Activated CD4-positive, alpha-beta T cell treated with anti-CD3 and anti-CD28 coated beads, Interleukin-2, amount 10 ng/mL, durations not matched to agents 7 days and 5 days (primary cell): ENCODE data around the gene RBM39. TPM values are rescaled to one million over a fixed set of nuclear protein-coding genes. Genes with fewer than 3 reads are reported as not detected.
A peak's percentile ranks its signal among the peaks of the same experiment; 100 is the strongest.
"Not testable (repeated sequence)": the region's sequence is repeated elsewhere in the genome, so short reads cannot be mapped to it uniquely, and the experiment has no call there.

Experiments
- CTCF ChIA-PET: fragments of 350-600 bp; sonication (Branson Sonifier 250); formaldehyde crosslinking; loops from one replicate; lab custom pipeline; 2021; ENCODE audit warnings: antibody characterized with exemption; lab: Charles Lee
- POLR2A ChIA-PET: fragments of 350-600 bp; sonication (Branson Sonifier 250); formaldehyde crosslinking; loops from one replicate; lab custom pipeline; 2021; ENCODE audit warnings: antibody characterized with exemption; lab: Charles Lee
- DNase-seq: peaks from one replicate; pipeline ENCODE4 v3.0.0-alpha.2; 2020
- H3K27ac Mint-ChIP-seq: one replicate; pipeline ENCODE4 v1.8.0; 2021; ENCODE audit warnings: mild to moderate bottlenecking, moderate library complexity, mixed read lengths
- H3K27me3 Mint-ChIP-seq: one replicate; pipeline ENCODE4 v1.8.0; 2021; ENCODE audit warnings: mixed read lengths
- H3K36me3 Mint-ChIP-seq: one replicate; pipeline ENCODE4 v1.8.0; 2021; ENCODE audit warnings: low read depth, mixed read lengths
- H3K4me1 Mint-ChIP-seq: one replicate; pipeline ENCODE4 v1.8.0; 2021; ENCODE audit warnings: mixed read lengths
- H3K4me3 Mint-ChIP-seq: one replicate; pipeline ENCODE4 v1.8.0; 2021; ENCODE audit warnings: mild to moderate bottlenecking, moderate library complexity, mixed read lengths
- H3K9me3 Mint-ChIP-seq: one replicate; pipeline ENCODE4 v1.8.0; 2021; ENCODE audit warnings: mixed read lengths
- total RNA-seq, 2 experiments: library from RNA; stranded (reverse); gene quantifications; one replicate each; pipeline ENCODE4 v1.2.3, GENCODE V29; 2021

RBM39 gene
- total RNA-seq, 2 experiments from 2014 or later = 374 to 396 TPM

DNA sequence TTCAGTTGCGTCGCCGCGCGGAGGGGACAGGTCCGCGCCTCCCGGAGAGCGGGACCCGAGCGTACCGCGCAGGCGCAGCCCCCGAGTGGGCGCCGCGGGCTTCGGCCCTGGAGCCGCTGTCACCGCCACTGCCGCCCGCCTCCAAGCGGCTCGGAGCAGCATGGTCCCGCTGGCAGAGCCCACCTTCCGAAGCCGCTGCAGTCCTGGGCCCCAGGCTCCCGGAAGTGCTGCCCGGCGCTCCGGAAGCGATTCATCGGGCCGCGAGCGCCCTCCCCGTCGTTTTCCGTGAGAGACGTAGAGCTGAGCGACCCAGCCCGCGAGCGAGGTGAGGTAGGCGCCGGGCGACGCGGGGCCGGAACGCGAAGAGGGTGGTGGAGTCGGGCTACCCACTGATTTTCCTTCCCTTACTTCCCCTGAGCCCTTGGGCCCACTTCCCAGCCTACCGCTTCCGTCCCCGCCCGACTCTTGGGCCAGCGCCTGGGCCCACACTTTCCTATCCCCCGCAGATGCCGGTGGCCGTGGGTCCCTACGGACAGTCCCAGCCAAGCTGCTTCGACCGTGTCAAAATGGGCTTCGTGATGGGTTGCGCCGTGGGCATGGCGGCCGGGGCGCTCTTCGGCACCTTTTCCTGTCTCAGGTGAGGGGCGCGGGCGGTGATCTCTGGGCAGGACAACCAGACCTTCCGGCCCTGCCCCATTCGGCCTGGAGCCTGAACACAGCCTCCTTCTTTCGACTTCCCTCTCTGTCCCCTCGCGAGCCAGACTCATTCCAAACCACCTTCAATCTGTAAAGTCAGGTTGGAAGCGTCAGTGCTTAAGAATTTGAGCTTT, 42.7 kb downstream of the RBM39 start, which contains the start of the genes NFS1 and ROMO1:
NFS1 (minus strand) TSS at position 226 of the 830 bp plus-strand sequence; CDS start at position 162, 64 bp downstream.
ROMO1 (plus strand) TSS at position 279 of the 830 bp plus-strand sequence; CDS start at position 507, 228 bp downstream.
- Mint-ChIP-seq H3K27me3 (no peaks in the 10 kb centered on the region), H3K36me3 (peaks cover 44% of the 10 kb centered on the region), H3K4me1 (peaks cover 47% of the 10 kb centered on the region), H3K9me3 (no peaks in the 10 kb centered on the region), H3K27ac (peak within 1 kb of the TSS; percentile 95), H3K4me3 (peak within 1 kb of the TSS; percentile 83)
- CTCF ChIA-PET = interaction anchor here (1.1 to 2.2 kb wide), 4 partner anchors 10 to 255 kb away, joined by 3 to 7 read pairs (median 6); partner anchors contain the start of gene SCAND1
- POLR2A ChIA-PET = no interaction called here
- DNase-seq = peak; percentile 88

DNA sequence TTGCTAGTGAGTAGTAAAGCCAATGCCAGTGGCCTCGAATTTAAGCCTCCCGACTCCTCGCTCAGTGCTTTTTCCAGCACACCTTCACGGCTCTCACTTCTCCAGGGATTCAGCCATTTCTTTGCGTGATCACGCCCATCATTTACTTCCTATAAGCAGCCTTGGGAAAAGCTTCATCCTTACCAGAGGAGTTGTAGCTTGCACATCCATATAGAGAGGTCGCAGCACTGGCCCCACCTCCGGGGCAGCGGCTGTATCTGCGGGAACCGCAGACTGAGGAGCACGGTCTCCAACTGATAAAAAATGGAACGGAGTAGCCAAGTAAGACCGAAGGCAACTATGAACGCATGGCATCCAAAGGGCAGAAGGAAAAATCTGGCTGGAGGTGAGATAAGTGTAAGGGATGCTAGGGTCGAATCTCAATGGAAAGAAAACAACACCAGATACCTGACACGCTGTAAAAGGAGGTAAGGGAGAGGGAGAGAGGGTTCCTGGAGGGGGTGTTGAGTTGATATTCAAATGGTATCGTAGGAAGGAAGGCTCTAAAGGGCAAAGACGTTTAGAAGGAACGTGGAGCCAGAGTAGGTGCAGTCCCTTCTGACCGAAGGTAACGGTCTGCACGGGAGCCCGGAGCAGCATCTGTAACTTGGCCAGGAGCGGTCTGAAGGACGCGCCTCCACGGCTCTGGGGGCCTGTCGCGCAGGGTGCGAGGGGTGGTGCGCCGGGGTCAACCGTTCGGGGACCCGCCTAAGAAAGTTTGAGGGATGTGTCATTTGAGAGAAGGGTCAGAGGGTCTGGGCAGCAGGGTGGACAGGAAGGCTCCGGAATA, 43.5 kb downstream of the RBM39 start:
- Mint-ChIP-seq H3K4me3 (peak overlapping the region; percentile 83), H3K9me3 (no peaks in the 10 kb centered on the region), H3K4me1 (peaks cover 42% of the 10 kb centered on the region), H3K27me3 (no peaks in the 10 kb centered on the region), H3K36me3 (peaks cover 36% of the 10 kb centered on the region), H3K27ac (peak overlapping the region; percentile 85)
- CTCF ChIA-PET = interaction anchor here (1.2 to 2.2 kb wide), 3 partner anchors 17 to 256 kb away, joined by 3 to 7 read pairs (median 7); partner anchors contain the start of gene SCAND1
- DNase-seq = no peak
- POLR2A ChIA-PET = interaction anchor here (0.6 kb wide), 1 partner anchor 76 kb away, joined by 3 read pairs; no protein-coding TSS in a partner anchor

DNA sequence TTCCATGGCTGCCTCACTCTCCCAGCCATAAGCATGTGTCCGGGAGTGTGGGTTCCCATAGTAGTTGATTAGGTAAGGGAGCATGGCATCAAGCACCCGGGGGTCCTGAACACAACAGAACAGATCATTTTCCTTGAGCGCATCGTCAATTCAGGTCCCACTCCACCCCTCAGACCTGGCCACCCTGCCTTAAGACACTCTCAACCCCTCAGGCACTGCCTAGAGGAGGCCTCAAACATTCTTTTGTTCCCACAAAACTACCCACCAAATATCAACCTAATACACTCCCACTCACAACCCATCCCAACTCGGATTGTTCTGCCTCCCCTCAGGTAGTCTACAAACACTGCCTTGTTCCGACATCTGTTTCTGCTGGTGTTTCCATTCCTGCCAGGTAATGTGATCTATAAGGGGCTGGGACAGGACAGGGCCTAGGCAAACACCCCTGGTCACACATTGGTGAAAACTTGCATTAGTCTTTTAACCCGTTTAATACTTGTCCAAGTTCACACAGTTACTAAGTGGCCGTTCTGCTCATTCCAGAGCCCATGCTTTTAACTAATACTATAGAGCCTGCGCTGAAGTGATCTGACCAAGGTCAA, 44.3 kb downstream of the RBM39 start:
- POLR2A ChIA-PET = interaction anchor here (0.6 kb wide), 1 partner anchor 77 kb away, joined by 3 read pairs; no protein-coding TSS in a partner anchor
- Mint-ChIP-seq H3K27ac (peak overlapping the region; percentile 85), H3K4me3 (peak overlapping the region; percentile 83), H3K4me1 (peaks cover 39% of the 10 kb centered on the region), H3K36me3 (peaks cover 31% of the 10 kb centered on the region), H3K27me3 (no peaks in the 10 kb centered on the region), H3K9me3 (no peaks in the 10 kb centered on the region)
- no peak for DNase-seq
- CTCF ChIA-PET = interaction anchor here (0.6 to 1.0 kb wide), 2 partner anchors 45 to 207 kb away, joined by 3 to 4 read pairs; partner anchors contain the start of gene RBM39

GRCh38 chr20:35695978-35696377, 46.1 kb downstream of the RBM39 start:
- peak overlapping the region; percentile 1 for H3K4me3 Mint-ChIP-seq
- no peaks in the 10 kb centered on the region for H3K27me3 Mint-ChIP-seq
- peaks cover 36% of the 10 kb centered on the region for H3K4me1 Mint-ChIP-seq
- CTCF ChIA-PET = interaction anchor here (0.6 kb wide), 1 partner anchor 22 kb away, joined by 3 read pairs; no protein-coding TSS in a partner anchor
- H3K27ac Mint-ChIP-seq = peak overlapping the region; percentile 46
- no peak for DNase-seq
- H3K36me3 Mint-ChIP-seq = peaks cover 21% of the 10 kb centered on the region
- POLR2A ChIA-PET = no interaction called here
- no peaks in the 10 kb centered on the region for H3K9me3 Mint-ChIP-seq

DNA sequence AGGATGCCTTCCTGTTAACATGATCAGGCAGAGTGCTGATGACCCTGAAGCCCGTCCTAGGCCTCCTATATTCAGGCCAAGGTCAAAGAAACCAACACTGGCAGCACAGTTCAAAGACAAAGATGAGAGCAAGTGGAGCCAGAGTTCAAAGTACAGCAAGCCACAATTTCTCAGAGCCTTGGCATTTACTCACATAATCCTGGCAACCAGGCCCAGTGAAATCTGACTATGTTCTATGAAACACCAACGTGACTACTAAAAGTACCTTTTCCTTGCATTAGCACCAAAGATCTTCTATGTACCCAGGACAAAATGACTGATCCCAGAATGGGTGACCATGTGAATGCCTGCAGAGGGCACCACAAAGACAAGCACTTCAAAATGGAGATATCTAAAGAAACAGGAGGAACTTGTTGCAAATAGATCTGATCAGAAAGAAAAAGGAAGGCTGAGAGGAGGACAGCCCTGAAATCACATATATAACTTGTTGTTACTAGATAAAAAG, 46.8 kb downstream of the RBM39 start:
- H3K27me3 Mint-ChIP-seq = no peaks in the 10 kb centered on the region
- peaks cover 20% of the 10 kb centered on the region for H3K36me3 Mint-ChIP-seq
- ChIA-PET CTCF (no interaction called here), POLR2A (no interaction called here)
- H3K4me3 Mint-ChIP-seq = no peak overlapping the region
- H3K27ac Mint-ChIP-seq = no peak overlapping the region
- DNase-seq = no peak
- H3K4me1 Mint-ChIP-seq = peaks cover 29% of the 10 kb centered on the region
- H3K9me3 Mint-ChIP-seq = no peaks in the 10 kb centered on the region

DNA sequence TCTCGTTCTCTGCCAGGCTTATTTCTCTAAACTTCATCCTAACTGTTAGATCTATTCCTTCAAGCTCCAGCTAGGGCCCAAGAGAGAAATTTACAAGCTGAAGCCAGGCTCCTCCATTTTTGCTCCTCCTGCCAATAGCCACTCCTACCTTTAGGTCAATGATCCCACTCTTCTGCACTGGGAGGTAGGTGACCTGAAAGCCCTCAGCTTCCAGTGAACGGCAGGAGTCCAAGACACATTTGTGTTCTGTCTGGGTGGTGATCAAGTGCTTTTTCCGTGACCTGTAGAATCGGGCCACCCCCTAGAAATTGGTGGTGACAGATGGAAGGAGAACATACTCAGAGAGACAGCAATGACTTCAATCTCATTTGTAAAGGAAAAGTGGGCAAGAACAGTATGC, 51.8 kb downstream of the RBM39 start:
- CTCF ChIA-PET = interaction anchor here (0.6 to 1.5 kb wide), 5 partner anchors 9 to 775 kb away, joined by 3 to 5 read pairs (median 3); partner anchors contain the start of gene ROMO1
- Mint-ChIP-seq H3K4me3 (no peak overlapping the region), H3K27me3 (no peaks in the 10 kb centered on the region), H3K9me3 (peaks cover 3% of the 10 kb centered on the region), H3K36me3 (peaks cover 29% of the 10 kb centered on the region), H3K27ac (no peak overlapping the region), H3K4me1 (peaks cover 2% of the 10 kb centered on the region)
- no peak for DNase-seq
- POLR2A ChIA-PET = no interaction called here

- H3K36me3 Mint-ChIP-seq = peaks cover 24% of the 10 kb centered on the region
- CTCF ChIA-PET = interaction anchor here (0.6 to 1.6 kb wide), 5 partner anchors 12 to 28 kb away, joined by 3 to 4 read pairs (median 4); no protein-coding TSS in a partner anchor
- H3K9me3 Mint-ChIP-seq, H3K27ac Mint-ChIP-seq, H3K4me1 Mint-ChIP-seq, POLR2A ChIA-PET, H3K4me3 Mint-ChIP-seq, H3K27me3 Mint-ChIP-seq, DNase-seq: not testable (repeated sequence)
These were observed 55.2 kb downstream of the RBM39 start for GRCh38 chr20:35686872-35687271.

DNA sequence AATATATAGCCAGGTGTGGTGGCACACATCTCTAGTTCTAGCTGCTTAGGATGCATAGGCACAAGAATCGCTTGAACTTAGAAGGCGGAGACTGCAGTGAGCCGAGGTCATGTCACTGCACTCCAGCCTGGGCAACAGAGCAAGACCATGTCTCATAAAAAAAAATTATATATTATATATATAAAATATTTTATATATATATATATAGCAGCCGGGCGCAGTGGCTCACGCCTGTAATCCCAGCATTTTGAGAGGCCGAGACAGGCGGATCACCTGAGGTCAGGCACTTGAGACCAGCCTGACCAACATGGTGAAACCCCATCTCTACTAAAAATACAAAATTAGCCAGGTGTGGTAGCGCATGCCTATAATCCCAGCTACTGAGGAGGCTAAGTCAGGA, 56.7 kb downstream of the RBM39 start:
- H3K4me1 Mint-ChIP-seq, H3K4me3 Mint-ChIP-seq, POLR2A ChIA-PET, H3K27me3 Mint-ChIP-seq, H3K9me3 Mint-ChIP-seq, DNase-seq, H3K27ac Mint-ChIP-seq: not testable (repeated sequence)
- CTCF ChIA-PET = interaction anchor here (1.2 to 1.6 kb wide), 3 partner anchors 14 to 21 kb away, joined by 3 to 4 read pairs (median 4); no protein-coding TSS in a partner anchor
- peaks cover 28% of the 10 kb centered on the region for H3K36me3 Mint-ChIP-seq

DNA sequence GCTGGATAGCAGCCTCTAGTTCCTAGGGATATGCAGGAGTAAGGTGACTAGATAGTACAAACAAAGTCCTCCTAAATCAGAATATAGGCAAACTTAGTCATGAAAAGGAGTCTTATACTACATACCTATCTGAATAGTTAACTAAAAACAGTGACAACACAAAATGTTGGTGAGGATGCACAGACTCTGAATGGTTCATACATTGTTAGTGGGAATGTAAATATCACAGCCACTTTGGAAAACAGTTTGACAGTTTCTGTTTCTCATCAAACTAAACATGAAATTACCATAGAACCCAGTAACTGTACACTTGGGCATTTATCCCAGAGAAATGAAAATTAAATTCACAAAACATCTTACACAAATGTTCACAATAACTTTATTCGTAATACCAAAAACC, 60.1 kb downstream of the RBM39 start:
- no peak for DNase-seq
- Mint-ChIP-seq H3K4me1 (peaks cover 4% of the 10 kb centered on the region), H3K9me3 (no peaks in the 10 kb centered on the region), H3K4me3 (no peak overlapping the region), H3K27ac (no peak overlapping the region), H3K27me3 (no peaks in the 10 kb centered on the region), H3K36me3 (peaks cover 15% of the 10 kb centered on the region)
- ChIA-PET POLR2A (no interaction called here), CTCF (no interaction called here)

DNA sequence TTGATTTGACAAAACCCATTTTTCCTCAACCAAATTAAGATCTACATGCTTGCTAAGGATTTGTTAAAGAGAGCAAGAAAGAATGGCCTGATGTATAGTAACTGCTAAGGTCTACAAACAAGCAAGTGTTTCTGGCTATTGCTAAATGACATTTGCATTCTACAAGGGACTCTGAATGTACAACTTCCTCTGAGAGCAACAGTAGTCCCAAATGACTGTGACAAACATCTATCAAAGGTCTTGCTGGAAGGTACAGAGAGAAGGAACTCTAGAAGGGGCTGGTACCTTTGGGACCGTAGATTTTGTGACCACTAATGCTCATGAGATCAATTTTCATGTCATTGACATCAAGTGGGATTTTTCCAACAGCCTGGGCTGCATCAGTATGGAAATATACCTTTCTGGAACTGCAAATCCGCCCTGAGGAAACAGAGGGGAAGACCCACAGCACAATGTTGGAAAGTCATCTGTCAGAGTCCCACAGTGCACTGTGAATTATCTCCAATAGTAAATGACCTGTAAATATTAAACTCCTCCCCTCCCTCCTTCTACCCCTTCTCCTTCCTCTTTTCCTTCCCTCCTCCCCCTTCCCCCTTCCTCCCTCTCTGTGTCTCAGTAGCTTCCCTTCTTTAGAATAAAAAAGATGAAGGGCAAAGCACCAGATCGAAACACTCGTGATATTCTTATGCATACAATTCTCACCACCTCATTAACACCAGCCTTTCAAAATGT, 61.4 kb downstream of the RBM39 start:
- H3K36me3 Mint-ChIP-seq = peaks cover 11% of the 10 kb centered on the region
- ChIA-PET POLR2A (no interaction called here), CTCF (no interaction called here)
- H3K4me3 Mint-ChIP-seq = no peak overlapping the region
- DNase-seq = no peak
- H3K27ac Mint-ChIP-seq = peak overlapping the region; percentile 74
- H3K4me1 Mint-ChIP-seq = peaks cover 4% of the 10 kb centered on the region
- H3K9me3 Mint-ChIP-seq = no peaks in the 10 kb centered on the region
- H3K27me3 Mint-ChIP-seq = no peaks in the 10 kb centered on the region

- Mint-ChIP-seq H3K9me3 (no peaks in the 10 kb centered on the region), H3K27ac (no peak overlapping the region), H3K27me3 (no peaks in the 10 kb centered on the region), H3K4me1 (no peaks in the 10 kb centered on the region), H3K4me3 (no peak overlapping the region), H3K36me3 (peaks cover 28% of the 10 kb centered on the region)
- CTCF ChIA-PET = no interaction called here
- DNase-seq = no peak
- POLR2A ChIA-PET = no interaction called here
These were observed 67.1 kb downstream of the RBM39 start for GRCh38 chr20:35674921-35675320.
